Measurements from ENCODE around the gene FARP1.

The FARP1 gene

GRCh38 chr13:98134901-98135300 is 8.0 kb upstream of the FARP1 start:
- no peak for DNase-seq

DNA sequence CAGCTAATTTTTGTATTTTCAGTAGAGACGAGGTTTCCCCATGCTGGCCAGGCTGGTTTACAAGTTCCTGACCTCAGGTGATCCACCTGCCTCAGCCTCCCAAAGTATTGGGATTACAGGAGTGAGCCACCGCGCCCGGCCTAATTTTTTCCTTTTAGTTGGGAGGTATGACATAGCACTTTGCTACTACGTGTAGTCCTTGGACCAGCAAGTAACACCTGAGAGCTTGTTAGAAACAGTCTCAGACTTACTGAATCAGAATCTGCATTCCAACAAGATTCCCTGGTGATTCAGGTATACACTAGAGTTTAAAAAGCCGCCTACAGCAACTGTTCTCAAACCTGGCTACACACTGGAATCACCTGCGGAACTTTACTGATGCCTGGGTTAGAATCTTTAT is 1.8 kb upstream of the FARP1 start:
- DNase-seq, result no peak

DNA sequence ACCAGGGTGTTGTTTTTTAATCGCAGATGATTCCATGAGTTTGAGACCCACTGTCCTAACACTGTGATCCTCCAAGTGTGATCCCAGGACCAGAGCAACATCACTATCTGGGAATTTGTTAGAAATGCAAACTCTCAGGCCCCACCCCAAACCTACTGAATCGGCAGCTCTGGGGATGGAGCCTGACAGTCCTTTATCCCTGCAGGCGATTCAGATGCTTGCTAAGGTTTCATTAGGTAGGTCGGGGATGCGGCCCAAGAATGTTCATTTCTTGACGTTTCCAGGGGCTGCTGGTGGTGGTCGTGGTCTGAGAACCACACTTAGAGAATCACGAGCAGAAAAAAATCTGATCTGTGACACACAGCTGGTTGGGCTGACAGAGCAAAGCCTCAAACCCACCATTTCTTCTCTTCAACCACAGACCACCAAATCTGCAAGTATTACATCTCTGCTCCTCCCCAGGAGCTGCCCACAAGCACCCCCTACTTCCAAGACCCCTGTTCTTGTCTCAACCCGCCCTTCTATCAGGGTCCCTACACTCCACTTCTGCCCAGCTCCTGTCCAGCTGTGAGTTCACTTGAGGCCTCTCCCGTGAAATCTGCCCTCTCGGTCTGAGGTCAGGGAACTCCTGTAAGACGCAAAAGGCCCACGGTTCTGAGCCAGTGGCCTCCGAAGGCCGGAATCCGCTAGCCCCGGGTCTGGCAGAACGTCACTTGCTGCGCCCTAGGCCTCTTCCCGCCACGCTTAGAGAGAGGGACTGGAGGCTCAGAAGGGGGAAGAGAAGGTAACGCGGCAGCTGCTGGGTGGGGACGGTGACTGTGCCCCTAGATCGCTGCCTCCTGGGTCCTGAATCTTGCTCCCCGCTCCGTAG is 1.1 kb upstream of the FARP1 start:
- peak; percentile 50 for DNase-seq

DNA sequence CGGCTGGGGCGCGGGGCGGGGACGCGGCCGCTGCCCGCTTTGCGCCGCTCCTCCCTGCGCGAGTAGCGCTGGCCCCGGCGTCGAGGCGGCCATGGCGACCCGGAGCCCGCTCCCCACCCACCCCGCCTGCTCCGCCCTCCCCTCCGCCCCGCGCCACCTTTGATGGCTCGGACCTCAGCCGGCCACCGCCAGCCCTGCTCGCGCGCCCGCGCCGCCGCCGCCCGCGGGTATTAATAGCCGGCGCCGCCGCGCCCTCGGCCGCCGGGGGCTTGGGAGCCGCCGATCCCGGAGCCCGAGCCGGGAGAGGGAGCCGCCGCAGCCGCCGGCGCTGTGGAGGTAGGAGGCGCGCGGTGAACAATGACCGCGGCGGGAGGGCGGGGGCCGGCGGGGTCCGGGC is 261 bp downstream of the FARP1 start:
- DNase-seq, result peak; percentile 84

GRCh38 chr13:98143601-98144026 is 720 bp downstream of the FARP1 start:
- peak; percentile 64 for DNase-seq

DNA sequence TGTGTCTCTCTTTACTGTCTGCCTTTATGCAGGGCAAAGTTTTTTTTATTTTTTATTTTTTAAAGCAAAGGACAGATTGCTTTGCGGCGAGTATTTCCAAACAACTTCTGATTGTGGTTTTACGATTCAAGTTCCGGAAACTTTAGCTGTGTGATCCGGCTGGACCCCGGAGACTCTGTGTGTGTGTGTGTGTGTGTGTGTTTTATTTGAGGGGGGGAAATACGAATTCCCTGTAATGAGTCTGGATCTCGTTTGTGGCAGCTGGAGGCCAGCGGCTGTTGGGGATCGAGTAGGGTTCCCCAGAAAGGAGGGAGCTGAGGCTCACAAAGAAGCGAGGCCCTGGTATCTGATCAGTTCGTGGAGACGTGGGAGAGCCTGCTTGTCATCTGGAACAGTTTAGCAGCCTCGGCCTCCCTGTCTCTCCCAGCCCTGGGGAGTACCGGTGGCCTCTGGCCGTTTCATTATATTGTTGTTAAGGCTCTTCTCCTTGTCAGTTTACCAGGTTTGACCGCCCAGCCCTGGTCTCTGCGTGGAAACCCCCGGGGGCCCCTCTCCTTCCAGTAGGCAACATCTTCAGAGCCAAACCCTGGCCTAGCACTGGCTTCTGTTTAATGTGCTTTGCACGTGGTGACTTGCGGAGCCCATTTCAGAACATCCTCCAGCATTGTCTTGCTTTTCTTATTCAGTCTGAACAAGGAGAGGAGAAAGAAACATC is 1.3 kb downstream of the FARP1 start:
- peak; percentile 75 for DNase-seq

- no peak for DNase-seq
These were observed 2.0 kb downstream of the FARP1 start for GRCh38 chr13:98144801-98145350.

DNA sequence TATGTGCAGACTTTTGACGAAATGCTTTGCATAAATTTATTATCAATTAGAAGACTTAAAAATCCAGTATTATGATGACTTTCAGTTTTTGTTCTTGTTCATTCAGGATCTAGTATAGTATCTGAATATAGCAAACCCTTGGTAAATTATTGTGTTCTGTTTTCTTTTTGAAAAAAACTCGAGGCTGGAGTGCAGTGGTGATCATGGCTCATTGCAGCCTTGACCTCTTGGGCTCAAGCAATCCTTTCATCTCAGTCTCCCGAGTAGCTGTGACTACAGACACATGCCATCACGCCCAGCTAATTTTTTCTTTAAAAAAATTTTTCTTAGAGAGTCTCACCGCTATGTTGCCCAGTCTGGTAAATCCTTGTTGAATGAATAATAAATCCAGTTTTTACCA is 4.6 kb downstream of the FARP1 start:
- DNase-seq, result no peak

DNA sequence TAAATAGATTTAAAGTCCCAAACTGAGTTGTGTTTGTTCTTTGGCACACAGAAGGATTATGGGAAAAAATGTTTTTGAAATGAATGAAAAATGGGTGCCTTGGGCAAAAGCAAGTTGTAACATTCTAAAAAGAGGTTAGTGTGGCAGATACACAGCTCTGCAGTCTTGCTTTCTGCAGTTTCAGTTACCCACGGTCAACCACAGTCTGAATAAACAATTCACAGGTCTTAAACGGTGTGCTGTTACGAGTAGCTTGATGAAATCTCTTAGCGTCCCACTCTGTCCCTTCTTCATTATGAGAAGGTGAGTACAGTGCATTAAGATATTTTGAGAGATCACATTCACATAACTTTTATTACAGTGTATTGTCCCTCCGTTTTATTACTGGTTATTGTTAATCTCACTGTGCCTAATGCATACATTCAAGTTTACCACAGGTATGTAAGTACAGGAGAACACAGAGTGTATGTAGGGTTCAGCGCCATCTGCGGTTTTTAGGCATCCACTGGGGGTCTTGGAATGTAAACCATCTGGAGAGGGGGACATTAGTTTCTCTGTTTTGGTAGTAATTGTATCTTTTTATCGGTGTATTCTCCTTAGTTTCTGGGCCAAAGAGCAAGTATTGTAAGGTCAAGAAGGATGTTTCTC is 8.1 kb downstream of the FARP1 start:
- DNase-seq, result no peak

- no peak for DNase-seq
These were observed 12.7 kb downstream of the FARP1 start for GRCh38 chr13:98155475-98156109.

DNA sequence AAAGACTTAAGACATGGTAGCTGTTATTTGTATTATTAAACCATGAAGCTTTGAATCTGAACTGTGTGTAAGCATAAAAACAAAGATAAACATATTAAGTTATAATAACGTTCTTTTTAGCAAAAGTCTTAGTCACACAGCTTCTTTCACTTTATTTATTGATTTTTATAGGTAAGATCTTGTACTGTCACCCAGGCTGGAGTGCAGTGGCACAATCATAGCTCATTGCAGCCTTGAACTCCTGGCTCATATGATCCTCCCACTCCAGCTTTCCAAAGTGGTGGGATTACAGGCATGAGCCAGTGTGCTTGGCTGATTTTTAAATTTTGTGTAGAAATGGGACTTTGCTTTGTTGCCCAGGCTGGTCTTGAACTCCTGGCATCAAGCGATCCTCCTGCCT is 13.4 kb downstream of the FARP1 start:
- no peak for DNase-seq

DNA sequence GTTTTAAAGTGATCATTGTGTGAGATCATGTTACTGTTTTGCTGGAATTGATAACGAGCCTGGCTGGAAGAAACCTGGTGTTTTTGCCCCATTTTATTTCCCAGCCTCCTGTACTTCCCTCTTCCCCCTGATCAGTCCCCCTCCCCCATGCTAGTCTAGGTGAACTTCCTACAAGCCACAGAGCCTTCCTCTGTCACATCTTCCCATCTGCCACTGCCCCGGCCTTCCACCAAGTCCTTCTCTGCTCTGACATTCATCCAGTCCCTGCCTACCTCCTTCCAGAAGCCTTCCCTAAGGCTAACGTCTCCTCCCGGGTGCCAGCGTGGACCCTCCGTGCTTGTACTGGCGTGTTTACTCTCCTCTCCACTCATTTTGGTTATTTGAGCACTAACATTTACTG is 14.3 kb downstream of the FARP1 start:
- DNase-seq, result no peak

DNA sequence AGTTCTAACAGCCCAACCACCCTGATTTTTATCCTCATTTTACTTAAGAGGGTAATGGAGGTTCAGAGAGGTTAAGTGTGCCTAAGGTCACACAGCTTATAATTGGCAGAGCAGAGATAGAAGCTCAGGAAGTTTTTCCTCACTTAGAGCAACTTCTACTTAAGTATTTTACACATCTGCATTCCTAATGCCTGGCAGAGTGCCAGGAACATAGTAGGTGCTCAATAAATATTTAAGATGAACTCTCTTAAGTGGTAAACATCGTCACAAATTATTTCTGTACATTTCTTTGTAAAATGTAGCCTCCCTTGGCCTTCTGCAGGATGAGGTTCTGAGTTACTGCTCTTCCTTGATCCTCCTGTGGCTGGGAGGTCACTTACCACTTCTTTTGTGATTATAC is 14.7 kb downstream of the FARP1 start:
- DNase-seq, result no peak

GRCh38 chr13:98158172-98158899 is 15.4 kb downstream of the FARP1 start:
- no peak for DNase-seq

DNA sequence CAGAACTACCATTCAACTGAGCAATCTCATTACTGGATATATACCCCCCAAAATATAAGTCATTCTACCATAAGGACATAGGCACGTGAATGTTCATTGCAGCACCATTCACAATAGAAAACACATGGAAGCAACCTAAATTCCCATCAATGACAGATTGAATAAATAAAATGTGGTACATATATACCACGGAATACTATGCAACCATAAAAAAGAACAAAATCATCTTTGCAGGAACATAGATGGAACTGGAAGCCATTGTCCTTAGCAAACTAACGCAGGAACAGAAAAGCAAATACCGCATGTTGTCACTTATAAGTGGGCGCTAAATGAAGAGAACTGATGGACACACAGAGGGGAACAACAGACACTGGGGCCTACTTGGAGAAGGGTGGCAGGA is 20.0 kb downstream of the FARP1 start:
- no peak for DNase-seq

DNA sequence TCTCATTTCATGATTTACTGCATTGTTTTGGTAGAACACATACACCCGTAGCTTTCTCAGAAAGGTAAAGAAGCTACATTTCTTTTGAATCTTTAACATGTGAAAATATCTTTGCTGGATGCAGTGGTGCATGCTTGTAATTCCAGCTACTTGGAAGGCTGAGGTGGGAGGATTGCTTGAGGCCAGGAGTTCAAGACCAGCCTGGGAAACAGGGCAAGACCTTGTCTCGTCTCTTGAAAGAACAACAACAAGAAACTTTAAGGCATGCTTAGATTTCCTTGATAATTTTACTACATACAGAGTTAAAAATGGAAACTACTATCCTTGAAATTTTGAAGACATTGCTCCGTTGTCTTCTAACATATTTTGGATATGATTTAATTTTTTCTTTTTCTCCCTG is 26.4 kb downstream of the FARP1 start:
- DNase-seq, result no peak

DNA sequence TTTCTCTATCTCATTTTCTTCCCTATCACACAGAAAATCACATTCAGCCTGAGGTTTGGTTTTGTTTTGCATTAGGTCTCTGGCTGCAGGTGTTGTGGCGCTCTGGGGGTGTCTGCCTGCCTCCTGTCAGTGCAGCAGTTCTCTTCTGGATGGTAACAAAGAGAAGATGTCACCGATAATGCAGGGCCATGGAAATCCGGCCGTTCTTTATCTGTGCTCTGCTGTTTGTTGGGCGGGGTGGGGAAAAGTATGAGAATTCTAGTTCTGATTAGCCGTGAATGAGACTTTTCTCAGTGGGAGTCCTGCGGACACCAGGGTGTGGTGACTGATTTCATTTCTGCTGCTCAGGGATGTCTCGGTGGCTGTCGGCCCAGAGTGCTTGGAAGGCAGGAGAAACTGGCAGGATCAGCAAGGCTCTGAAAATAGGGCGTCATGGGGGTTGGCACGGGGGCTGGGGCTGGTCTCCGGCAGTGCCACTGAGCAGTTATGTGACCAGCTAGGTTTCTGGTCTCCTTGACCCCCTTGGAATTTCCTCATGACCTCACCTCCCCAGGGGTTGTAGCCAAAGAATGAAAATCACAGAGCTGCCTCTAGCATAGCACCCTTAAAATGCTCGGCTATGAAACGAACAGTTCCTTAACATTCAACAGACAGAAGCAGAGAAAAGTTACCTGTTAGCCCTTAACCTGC is 29.2 kb downstream of the FARP1 start:
- peak; percentile 55 for DNase-seq

DNA sequence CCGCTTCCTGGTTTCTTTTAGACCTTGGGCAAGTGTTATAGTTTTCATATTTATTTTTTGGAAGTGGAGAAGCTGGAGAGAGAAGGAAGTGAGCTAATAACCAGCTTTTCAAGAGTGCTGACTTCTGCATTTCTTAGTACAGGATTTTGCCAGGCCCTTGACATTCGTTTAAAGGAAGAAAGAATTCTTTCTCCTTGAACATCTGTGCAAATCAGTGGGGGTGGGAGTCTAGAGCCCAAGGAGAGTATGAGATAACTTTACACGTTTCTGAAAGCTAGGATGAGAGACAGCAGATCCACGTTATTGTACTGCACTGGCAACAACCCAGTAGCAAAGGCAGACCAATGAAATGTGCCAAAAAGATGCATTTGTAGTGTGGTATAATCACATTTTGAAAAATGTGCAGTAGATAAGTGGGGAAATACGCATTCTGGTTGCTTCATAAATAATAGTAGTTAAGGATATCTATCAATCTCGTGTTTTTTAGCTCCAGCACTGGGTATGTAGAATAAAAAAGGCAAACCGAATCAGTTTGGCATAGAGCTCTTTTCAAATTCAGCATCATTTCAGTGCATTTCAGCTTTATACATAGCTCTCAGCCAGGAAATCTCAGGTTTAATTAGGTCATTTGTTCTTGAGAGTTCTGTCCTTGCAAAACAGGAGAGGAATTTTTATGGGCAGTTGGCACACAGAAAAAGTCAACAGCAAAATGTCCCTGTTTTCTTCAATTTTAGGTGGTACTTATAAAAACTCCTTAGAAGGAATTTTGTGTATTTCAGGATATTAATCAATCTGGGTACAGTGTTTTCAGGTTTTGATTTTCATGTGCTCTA is 29.9 kb downstream of the FARP1 start:
- DNase-seq, result no peak

- no peak for DNase-seq
These were observed 30.7 kb downstream of the FARP1 start for GRCh38 chr13:98173431-98174152.

GRCh38 chr13:98174307-98174706 is 31.4 kb downstream of the FARP1 start:
- DNase-seq, result no peak

Data from right forelimb (tissue), 1 donor.